Measurements from ENCODE around the gene KIF9.

KIF9 gene

DNA sequence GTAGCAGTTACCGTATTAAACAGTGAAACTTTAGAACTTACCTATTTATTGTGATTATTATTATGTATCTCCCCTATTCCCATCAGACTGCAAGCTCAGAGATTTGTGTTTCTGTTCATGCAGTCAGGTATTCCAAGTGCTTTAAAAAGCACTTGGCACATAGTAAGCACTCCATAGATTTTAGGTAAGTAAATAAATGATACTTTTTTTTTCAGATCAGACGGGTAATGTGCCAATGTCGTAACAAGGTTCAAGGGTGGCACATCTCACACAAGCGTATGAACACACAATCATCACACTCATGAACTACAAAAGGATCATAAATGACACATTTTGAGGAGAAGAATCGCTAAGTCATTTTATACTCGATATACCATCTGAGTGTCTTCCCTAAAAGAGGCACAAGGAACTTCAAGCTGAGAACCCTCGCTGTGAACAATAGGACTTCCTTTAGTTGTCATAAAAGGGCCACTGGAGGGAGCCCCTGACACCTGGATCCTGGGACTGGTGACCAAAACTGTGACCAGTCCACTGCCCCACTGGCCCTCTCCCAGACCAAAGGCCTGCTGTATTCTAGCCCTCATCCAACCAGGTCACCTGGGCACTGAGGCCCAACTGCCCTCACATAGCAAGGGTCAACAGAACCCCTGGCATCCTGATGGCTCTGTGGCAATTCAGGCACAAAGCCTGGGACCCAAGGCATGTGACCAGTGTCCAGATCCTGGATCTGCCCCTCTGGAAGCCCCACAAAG is 32.1 kb downstream of the KIF9 start:
- H3K27me3 Mint-ChIP-seq, result no peaks in the 10 kb centered on the region
- ATAC-seq (ENCODE audit: low read depth) (no peak), DNase-seq (ENCODE audit: low spot score in 2 of 2) (no peak)
- H3K9me3 Mint-ChIP-seq, result no peaks in the 10 kb centered on the region
- no peak overlapping the region for H3K27ac Mint-ChIP-seq
- H3K36me3 Mint-ChIP-seq, result no peaks in the 10 kb centered on the region
- no peaks in the 10 kb centered on the region for H3K4me1 Mint-ChIP-seq
- H3K4me3 Mint-ChIP-seq, result no peak overlapping the region

DNA sequence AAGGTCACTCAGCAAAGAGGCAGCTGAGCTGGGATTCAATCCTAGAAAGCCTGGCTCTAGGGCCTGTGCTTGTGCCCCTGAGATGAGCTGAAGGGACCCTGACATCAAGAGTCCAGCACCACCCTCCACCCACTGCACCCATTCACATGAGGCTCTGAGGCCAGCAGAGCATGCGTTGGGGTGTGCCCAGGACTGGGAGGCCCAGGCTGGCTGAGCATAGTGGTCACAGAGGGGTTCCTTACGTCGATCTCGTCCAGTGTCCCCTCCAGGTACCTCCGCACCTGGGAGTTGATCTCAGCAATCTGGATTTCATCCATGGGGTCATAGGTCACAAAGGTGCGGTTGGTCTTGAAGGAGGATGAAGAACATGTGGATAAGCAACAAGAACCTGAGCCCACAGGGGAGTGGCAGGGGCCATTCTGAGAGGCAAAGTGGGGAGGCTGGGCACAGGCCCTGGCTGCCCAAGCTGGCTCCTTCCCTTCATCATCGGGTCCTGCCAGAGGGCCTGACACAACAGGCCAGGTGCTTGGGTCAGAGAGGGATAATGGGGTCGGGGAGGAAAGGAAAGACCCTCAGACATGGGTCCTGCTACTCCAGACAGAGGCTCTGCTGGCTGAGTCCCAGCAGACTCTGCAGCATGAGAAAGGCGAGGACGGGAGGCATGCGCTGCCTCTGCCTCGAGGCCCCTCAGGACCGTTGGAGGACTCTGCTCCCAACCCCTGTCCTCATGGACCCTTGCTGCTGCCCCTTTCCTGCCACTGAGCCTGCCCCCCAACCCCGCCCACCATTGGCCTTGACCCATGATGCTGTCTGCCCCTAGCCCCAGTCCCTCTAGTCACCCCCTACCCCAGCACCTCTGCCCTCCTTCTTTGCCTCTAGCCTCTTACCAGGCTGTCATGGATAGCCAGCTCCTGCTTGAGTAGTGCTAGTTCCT is 35.2 kb downstream of the KIF9 start:
- Mint-ChIP-seq H3K27ac (no peak overlapping the region), H3K4me1 (no peaks in the 10 kb centered on the region), H3K36me3 (no peaks in the 10 kb centered on the region), H3K27me3 (no peaks in the 10 kb centered on the region), H3K9me3 (no peaks in the 10 kb centered on the region), H3K4me3 (no peak overlapping the region)
- no peak for ATAC-seq (ENCODE audit: low read depth)
- DNase-seq (ENCODE audit: low spot score in 2 of 2), result no peak

DNA sequence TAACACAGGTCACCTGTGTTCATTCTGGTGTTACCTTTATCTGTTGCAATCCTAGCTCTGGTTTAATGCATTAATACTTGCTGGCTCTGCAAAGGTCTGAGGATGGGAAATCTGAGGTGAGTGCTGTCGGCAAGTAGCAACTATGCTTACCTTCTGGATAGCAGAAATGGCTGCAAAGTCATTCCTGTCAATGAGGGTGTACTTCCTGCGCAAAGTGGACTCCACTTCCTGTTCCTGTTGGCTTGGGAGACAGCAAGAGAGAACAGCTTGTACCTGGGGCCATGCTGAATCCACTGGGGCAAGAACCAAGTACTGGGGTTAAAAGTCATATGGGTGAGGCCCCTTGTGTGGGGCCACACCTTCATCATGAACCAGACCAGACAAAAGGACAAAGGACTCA is 37.3 kb downstream of the KIF9 start:
- DNase-seq (ENCODE audit: low spot score in 2 of 2) (no peak), ATAC-seq (ENCODE audit: low read depth) (no peak)
- Mint-ChIP-seq H3K4me1 (no peaks in the 10 kb centered on the region), H3K9me3 (no peaks in the 10 kb centered on the region), H3K4me3 (no peak overlapping the region), H3K36me3 (no peaks in the 10 kb centered on the region), H3K27me3 (no peaks in the 10 kb centered on the region), H3K27ac (no peak overlapping the region)

DNA sequence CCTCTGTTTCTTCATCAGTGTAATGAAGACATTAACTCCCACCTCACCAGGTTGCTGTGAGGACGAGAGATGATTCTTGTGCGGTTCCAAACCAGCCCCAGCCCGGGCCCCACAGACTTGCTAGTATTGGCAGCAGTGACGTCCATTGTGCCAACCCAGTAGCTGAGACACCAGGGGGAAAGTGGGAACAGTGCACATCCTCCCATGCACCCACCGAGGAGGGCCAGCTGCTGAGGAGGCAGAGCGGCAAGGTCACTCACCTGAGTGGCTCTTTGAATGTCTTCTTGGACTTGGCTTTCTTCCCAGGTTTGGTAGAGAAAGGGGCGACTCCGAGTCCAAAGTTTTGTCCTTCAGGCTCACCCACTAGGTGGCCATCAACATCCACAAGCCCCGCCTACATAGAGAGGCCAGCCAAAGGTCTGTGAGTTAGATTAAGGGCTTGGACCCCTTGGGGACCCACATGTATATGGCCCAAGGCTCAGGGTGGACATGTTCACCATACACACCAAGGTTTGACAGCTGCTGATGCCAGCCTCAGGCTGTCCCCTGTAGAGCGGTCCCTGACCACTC is 38.0 kb downstream of the KIF9 start:
- ATAC-seq (ENCODE audit: low read depth) (no peak), DNase-seq (ENCODE audit: low spot score in 2 of 2) (no peak)
- H3K9me3 Mint-ChIP-seq, result no peaks in the 10 kb centered on the region
- H3K4me1 Mint-ChIP-seq, result no peaks in the 10 kb centered on the region
- H3K36me3 Mint-ChIP-seq, result no peaks in the 10 kb centered on the region
- H3K27me3 Mint-ChIP-seq, result no peaks in the 10 kb centered on the region
- H3K27ac Mint-ChIP-seq, result no peak overlapping the region
- H3K4me3 Mint-ChIP-seq, result no peak overlapping the region

DNA sequence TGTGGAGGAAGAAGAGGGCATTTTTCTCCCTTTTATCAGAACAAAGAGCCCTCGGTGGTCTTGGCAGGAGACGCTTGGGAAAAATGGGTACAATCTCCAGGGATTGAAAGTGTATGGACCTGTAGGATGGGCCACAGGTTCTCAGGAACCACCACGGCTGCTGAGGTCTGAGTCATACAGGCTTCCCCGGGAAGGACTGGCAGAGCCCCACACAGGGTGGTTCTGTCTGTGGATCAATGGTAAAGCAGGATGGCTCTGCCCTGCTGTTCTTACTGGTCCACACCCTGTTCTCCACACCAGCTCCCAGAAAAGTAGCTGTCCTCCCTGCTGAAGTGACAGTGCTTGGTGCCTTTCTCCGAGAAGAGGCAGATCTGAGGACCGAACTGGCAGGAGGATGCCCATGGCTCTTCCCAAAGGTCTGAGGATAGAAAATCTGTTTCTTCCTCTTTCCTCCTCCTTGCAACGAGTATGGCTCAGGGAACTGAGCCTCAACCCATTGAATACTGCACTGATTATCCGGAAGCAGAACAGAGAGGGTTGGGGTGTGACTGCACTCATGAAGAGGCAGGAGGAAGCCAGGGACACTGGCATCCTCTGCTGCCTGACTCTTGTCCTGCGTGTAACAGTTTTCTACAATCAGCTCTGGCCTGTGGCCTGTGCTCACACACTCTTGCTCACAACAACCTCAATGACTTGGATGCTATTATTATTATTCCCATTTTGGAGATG is 39.0 kb downstream of the KIF9 start:
- ATAC-seq (ENCODE audit: low read depth) (no peak), DNase-seq (ENCODE audit: low spot score in 2 of 2) (no peak)
- Mint-ChIP-seq H3K4me3 (no peak overlapping the region), H3K4me1 (no peaks in the 10 kb centered on the region), H3K27me3 (no peaks in the 10 kb centered on the region), H3K9me3 (no peaks in the 10 kb centered on the region), H3K36me3 (no peaks in the 10 kb centered on the region), H3K27ac (no peak overlapping the region)

DNA sequence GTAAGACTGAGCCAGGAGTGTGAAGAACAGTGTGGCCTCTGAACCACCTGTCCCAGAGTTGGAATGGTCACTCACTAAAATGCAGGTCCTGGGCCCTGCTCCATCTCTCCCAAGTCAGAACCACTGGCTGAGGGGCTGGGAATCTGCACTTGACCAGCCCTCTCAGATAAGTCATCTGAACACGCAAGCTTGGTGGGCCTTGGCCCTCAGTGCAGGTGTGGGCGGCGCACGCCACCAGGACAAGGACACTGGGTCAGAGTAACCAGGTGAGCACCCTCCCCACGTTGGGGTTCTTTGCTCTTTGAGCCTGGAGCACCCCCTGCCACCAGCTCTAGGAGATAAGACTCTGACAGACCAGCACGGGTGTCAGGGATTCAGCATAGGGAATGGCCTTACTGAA is 42.7 kb downstream of the KIF9 start:
- no peaks in the 10 kb centered on the region for H3K9me3 Mint-ChIP-seq
- H3K27ac Mint-ChIP-seq, result no peak overlapping the region
- ATAC-seq (ENCODE audit: low read depth) (no peak), DNase-seq (ENCODE audit: low spot score in 2 of 2) (no peak)
- H3K4me1 Mint-ChIP-seq, result no peaks in the 10 kb centered on the region
- H3K4me3 Mint-ChIP-seq, result no peak overlapping the region
- no peaks in the 10 kb centered on the region for H3K27me3 Mint-ChIP-seq
- no peaks in the 10 kb centered on the region for H3K36me3 Mint-ChIP-seq

DNA sequence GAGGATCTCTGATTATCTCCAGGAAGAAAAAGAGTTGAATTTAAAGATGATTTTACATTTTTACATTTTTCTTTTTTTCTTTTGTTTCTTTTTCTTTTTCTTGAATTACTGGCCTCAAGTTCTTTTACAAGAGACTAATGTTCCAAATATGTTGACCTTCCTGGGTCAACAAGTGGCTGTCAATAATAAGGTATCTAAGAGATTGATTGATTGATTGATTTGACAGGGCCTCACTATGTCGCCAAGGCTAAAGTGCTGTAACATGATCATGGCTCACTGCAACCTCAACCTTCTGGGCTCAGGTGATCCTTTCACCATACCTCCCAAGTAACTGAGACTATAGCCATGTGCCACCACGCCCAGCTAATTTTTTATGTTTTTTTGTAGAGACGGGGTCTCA is 44.6 kb downstream of the KIF9 start:
- Mint-ChIP-seq H3K4me3 (no peak overlapping the region), H3K4me1 (no peaks in the 10 kb centered on the region), H3K27me3 (no peaks in the 10 kb centered on the region), H3K27ac (no peak overlapping the region), H3K9me3 (no peaks in the 10 kb centered on the region), H3K36me3 (no peaks in the 10 kb centered on the region)
- ATAC-seq (ENCODE audit: low read depth) (no peak), DNase-seq (ENCODE audit: low spot score in 2 of 2) (no peak)

DNA sequence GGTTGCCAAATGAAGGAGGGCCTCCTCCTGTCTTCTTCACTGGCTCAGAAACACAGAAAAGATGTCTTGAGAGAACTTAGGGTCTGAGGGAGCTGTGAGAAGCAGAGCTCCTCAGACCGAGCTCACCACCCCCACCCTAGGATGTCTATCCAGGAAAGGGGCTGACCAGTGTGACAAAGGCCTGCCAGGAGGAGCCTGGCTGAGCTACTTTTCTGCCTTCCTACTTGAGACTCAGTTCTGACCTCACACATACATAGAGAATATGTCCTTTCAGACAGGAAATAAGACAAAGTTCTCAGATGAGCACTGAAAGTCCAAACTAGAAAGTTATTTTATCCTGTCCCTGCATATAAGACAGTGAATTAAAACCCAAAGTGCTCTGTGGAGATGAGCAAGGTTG is 54.5 kb downstream of the KIF9 start:
- Mint-ChIP-seq H3K9me3 (no peaks in the 10 kb centered on the region), H3K27ac (peak overlapping the region; percentile 77), H3K36me3 (no peaks in the 10 kb centered on the region), H3K4me3 (peak overlapping the region; percentile 46), H3K27me3 (no peaks in the 10 kb centered on the region), H3K4me1 (peaks cover 34% of the 10 kb centered on the region)
- ATAC-seq (ENCODE audit: low read depth) (peak; percentile 12), DNase-seq (ENCODE audit: low spot score in 2 of 2) (no peak)

DNA sequence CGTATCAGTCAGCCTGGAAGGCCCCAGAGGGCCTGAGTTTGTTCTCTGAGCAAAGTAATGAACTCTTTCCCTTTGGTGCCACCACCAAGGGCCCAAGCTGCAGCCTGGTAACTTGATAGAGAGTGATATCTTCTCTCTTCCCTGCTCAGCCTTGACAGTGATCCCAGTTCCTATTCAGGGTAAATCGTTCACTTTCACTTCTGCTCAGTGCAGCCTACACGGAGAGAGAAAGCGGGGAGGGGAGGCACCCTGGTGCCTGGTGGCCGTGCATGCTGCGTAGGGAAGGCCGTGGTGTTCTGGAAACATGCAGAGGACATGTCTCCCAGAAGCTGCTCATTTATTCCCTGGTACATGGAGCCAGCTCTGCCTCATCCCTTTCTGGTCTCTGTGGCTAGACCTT is 54.9 kb downstream of the KIF9 start:
- Mint-ChIP-seq H3K27me3 (no peaks in the 10 kb centered on the region), H3K27ac (peak overlapping the region; percentile 77), H3K4me3 (peak overlapping the region; percentile 46), H3K9me3 (no peaks in the 10 kb centered on the region), H3K36me3 (no peaks in the 10 kb centered on the region), H3K4me1 (peaks cover 34% of the 10 kb centered on the region)
- ATAC-seq (ENCODE audit: low read depth), result peak; percentile 90
- DNase-seq (ENCODE audit: low spot score in 2 of 2), result peak; percentile 21 to 28

DNA sequence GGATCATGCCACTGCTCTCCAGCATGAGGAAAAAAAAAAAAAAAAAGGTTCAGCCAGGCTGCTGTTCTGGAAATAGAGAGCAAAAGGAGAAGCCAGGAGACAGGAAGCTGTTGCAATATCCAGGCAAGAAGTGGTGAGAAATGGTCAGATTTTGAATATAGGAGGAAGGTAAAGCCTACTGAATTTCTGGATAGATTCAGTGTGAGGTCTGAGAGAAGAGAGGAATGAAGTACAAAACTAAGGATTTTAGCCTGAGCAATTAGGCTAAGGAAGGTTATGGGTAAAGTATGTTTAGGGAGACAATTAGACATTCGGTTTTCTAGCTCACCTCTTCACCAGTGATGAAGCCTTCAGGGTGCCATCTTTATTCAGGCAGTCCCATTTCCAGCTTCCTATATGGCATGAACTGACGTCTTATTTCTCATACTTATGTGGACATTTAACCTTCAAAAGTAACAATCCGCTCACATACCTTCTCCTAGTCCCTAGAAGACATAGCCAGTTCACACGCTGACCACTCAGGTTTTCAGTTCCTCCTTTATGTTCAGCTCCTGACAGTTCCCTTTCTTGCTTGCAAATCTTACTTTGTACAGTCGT is 57.2 kb downstream of the KIF9 start:
- Mint-ChIP-seq H3K36me3 (no peaks in the 10 kb centered on the region), H3K27ac (no peak overlapping the region), H3K9me3 (no peaks in the 10 kb centered on the region), H3K4me3 (peak overlapping the region; percentile 10), H3K4me1 (peaks cover 34% of the 10 kb centered on the region), H3K27me3 (no peaks in the 10 kb centered on the region)
- ATAC-seq (ENCODE audit: low read depth) (peak; percentile 75), DNase-seq (ENCODE audit: low spot score in 2 of 2) (no peak)

DNA sequence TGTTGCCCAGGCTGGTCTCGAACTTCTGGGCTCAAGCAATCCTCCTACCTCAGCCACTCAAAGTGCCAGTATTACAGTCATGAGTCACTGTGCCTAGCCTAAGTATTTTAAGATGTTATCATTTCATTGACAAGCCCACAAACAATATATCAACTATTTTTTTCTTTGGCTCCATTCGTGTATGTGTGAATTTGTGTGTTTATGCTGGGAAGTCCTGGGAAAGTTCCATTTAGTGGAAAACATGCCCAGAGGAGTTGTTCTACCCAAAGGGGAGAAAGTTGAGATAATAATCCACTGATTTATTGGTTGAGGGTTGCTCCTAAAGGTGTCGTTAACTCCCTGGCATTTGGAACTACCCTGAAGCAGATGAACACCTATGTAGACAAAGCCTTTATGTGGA is 58.8 kb downstream of the KIF9 start:
- no peaks in the 10 kb centered on the region for H3K27me3 Mint-ChIP-seq
- H3K27ac Mint-ChIP-seq, result no peak overlapping the region
- H3K4me1 Mint-ChIP-seq, result peaks cover 32% of the 10 kb centered on the region
- DNase-seq (ENCODE audit: low spot score in 2 of 2) (no peak), ATAC-seq (ENCODE audit: low read depth) (no peak)
- H3K4me3 Mint-ChIP-seq, result no peak overlapping the region
- H3K9me3 Mint-ChIP-seq, result no peaks in the 10 kb centered on the region
- no peaks in the 10 kb centered on the region for H3K36me3 Mint-ChIP-seq

DNA sequence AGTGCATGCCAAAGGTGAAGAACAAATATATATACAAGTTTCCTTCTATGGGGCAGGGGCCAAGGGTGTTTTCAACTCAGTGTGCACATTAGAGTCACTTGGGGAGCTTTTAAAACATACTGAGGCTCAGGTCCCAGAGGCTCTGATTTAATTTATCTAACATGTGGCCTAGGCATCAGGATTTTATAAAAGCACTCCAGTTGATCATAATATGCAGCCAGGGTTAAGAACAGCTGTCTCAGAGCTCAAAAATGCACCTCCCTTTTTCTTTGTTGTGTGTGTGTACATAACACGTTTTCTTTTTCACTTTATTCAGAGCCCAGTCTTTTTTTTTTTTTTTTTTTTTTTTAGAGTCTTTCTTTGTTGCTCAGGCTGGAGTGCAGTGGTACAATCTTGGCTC is 60.8 kb downstream of the KIF9 start:
- Mint-ChIP-seq H3K9me3 (no peaks in the 10 kb centered on the region), H3K36me3 (no peaks in the 10 kb centered on the region), H3K27me3 (no peaks in the 10 kb centered on the region), H3K27ac (no peak overlapping the region), H3K4me3 (no peak overlapping the region), H3K4me1 (peaks cover 15% of the 10 kb centered on the region)
- DNase-seq (ENCODE audit: low spot score in 2 of 2) (no peak), ATAC-seq (ENCODE audit: low read depth) (no peak)

DNA sequence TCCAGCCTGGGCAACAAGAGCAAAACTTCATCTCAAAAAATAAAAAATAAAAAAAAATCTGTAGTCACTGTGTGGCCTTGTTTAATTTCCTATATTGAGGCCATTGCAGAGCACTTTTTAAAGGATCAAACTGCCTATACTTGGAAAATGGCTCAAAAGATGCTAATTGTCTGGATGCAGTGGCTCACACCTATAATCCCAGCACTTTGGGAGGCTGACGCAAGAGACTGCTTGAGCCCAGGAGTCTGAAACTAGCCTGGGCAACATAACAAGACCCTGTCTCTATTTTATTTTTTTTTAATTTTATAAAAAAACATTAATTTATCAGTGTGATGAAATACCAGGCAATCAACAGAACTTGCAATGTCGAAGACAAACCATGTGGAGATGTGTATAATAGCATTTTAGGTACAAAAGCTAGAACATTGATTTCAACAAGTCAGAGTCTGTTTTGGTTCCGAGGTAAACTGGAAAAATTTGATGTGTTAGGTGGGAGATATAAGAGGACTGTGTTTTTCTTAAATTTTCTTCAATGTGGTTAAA is 71.7 kb downstream of the KIF9 start:
- ATAC-seq (ENCODE audit: low read depth), result no peak
- no peaks in the 10 kb centered on the region for H3K9me3 Mint-ChIP-seq
- no peak overlapping the region for H3K27ac Mint-ChIP-seq

More for the DNA sequence above, 71.7 kb downstream of the KIF9 start:
- no peaks in the 10 kb centered on the region for H3K4me1 Mint-ChIP-seq
- DNase-seq (ENCODE audit: low spot score in 2 of 2), result no peak
- no peaks in the 10 kb centered on the region for H3K36me3 Mint-ChIP-seq
- no peak overlapping the region for H3K4me3 Mint-ChIP-seq
- no peaks in the 10 kb centered on the region for H3K27me3 Mint-ChIP-seq

Data from memory B cell (primary cell).